ENCODE data around the gene CRNN. TPM values are rescaled to one million over a fixed set of nuclear protein-coding genes. Genes with fewer than 3 reads are reported as not detected.

Gene CRNN
- total RNA-seq, 2 donors from 2014 or later: 0.62 TPM; not detected in 1

DNA sequence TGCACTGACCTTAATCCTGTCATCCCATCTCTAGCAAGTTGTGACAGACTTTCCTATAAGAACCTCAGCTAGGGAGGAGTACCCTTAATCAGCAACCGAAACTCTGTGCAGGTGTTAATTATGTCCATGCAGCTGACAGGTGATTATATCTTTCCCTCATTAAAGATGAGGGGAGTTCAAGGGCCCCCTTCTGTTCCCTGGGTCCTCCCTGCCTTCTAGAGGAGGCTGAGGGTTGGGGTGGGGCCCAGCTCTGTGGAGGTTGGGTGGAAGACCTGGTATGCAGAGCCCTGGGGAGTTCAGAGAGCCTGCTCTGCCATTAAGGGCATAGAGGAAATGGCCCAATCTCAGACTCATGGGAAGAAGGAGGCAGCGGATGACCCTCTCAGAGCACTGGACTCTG is 35.6 kb upstream of the CRNN start:
- no peak for TF ChIP-seq POLR2A (IDR thresholded peaks at IDR 0.05)
- no peak for TF ChIP-seq POLR2AphosphoS5 (IDR thresholded peaks at IDR 0.05)
- TF ChIP-seq, protein P1, sequence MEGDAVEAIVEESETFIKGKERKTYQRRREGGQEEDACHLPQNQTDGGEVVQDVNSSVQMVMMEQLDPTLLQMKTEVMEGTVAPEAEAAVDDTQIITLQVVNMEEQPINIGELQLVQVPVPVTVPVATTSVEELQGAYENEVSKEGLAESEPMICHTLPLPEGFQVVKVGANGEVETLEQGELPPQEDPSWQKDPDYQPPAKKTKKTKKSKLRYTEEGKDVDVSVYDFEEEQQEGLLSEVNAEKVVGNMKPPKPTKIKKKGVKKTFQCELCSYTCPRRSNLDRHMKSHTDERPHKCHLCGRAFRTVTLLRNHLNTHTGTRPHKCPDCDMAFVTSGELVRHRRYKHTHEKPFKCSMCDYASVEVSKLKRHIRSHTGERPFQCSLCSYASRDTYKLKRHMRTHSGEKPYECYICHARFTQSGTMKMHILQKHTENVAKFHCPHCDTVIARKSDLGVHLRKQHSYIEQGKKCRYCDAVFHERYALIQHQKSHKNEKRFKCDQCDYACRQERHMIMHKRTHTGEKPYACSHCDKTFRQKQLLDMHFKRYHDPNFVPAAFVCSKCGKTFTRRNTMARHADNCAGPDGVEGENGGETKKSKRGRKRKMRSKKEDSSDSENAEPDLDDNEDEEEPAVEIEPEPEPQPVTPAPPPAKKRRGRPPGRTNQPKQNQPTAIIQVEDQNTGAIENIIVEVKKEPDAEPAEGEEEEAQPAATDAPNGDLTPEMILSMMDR (IDR thresholded peaks at IDR 0.05): no peak
- Histone ChIP-seq H3K27ac (no peak overlapping the region), H3K4me1 (replicated peaks) (no peaks in the 10 kb centered on the region), H3K9me3 (no peaks in the 10 kb centered on the region), H3K36me3 (no peaks in the 10 kb centered on the region), H3K27me3 (replicated peaks; ENCODE audit: insufficient read depth) (no peaks in the 10 kb centered on the region), H3K4me3 (no peak overlapping the region)
- no peak for DNase-seq (ENCODE audit: low spot score)
- intact Hi-C loops (cut with DNase I): no loop called here
- WGBS: 85% methylated on average over 2 of the region's 2 CpGs

DNA sequence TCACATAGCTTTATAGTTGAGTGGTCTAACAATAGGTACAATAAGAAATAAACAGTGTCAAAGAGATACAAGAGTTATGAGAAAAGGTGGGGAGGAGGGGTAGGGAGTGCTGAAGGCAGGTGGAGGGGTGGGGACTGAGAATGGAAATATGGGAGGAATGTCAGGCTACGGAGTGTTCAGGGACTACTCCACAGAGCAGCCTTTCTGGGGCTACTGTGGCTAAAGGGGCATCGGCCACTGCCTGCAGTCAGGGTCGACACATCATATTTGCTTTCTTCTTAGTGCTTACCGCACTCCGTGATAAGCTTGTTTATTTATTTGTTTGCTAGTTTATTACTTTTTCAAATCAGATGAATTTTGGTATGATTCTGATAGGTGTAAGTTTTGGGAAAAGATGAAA is 34.4 kb upstream of the CRNN start:
- intact Hi-C loops (cut with DNase I): no loop called here
- no peak for DNase-seq (ENCODE audit: low spot score)
- Histone ChIP-seq H3K9me3 (no peaks in the 10 kb centered on the region), H3K27me3 (replicated peaks; ENCODE audit: insufficient read depth) (no peaks in the 10 kb centered on the region), H3K36me3 (no peaks in the 10 kb centered on the region), H3K4me1 (replicated peaks) (no peaks in the 10 kb centered on the region), H3K4me3 (no peak overlapping the region), H3K27ac (no peak overlapping the region)
- 86% methylated on average over 5 of the region's 5 CpGs for WGBS
- no peak for TF ChIP-seq POLR2AphosphoS5 (IDR thresholded peaks at IDR 0.05)
- TF ChIP-seq POLR2A (IDR thresholded peaks at IDR 0.05): no peak

DNA sequence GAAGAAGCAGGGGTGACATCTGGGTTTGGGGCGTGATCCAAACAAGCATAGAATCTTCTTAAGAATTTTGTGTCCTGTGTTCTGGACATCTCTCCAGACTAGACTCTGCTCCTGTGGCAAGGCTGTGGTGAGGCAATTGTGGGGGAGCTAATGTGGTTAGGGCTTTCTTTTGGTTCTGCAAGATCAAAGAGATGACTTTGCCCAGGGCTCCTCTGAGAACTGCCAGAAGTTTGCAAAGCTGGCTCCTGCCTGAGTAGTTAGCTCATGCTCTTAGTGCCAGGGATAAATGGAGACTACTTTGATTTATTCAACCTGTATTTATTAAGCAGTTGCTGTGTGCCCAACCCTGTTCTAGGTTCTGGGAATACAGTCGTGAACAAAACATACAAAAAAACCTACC is 34.0 kb upstream of the CRNN start:
- no peak for DNase-seq (ENCODE audit: low spot score)
- H3K4me1 ChIP-seq (replicated peaks): no peaks in the 10 kb centered on the region

DNA sequence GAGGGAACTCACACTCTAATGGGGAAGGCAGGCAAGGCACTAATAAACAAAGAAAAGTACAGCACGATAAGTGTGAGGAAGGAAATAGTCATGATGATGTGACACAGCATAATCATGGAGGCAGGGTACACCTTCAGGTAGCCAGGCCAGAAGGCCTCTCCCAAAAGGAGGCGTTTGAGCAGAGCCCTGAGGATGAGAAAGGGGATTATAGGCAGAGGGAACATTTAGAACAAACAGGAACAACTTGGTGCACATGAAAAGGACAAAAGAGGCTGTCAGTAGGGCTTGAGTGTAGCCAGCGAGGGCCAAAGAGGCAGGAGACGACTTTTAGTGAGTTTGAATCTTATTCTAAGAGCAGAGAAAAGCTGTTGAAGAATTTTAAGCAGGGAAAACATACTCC is 33.4 kb upstream of the CRNN start:
- TF ChIP-seq POLR2AphosphoS5 (IDR thresholded peaks at IDR 0.05): no peak
- no peak for TF ChIP-seq POLR2A (IDR thresholded peaks at IDR 0.05)
- TF ChIP-seq, protein P1 (IDR thresholded peaks at IDR 0.05): no peak
- intact Hi-C loops (cut with DNase I): no loop called here
- H3K27ac ChIP-seq: no peak overlapping the region
- H3K4me3 ChIP-seq: no peak overlapping the region
- WGBS: 74% methylated on average over 4 of the region's 4 CpGs
- H3K9me3 ChIP-seq: no peaks in the 10 kb centered on the region
- H3K4me1 ChIP-seq (replicated peaks): no peaks in the 10 kb centered on the region
- H3K27me3 ChIP-seq (replicated peaks; ENCODE audit: insufficient read depth): no peaks in the 10 kb centered on the region
- DNase-seq (ENCODE audit: low spot score): no peak
- H3K36me3 ChIP-seq: no peaks in the 10 kb centered on the region

More for the DNA sequence above, 34.0 kb upstream of the CRNN start:
- TF ChIP-seq POLR2AphosphoS5 (IDR thresholded peaks at IDR 0.05) (no peak), POLR2A (IDR thresholded peaks at IDR 0.05) (no peak)
- TF ChIP-seq, protein P1 (IDR thresholded peaks at IDR 0.05): no peak
- 18% methylated on average over 2 of the region's 2 CpGs for WGBS
- Histone ChIP-seq H3K27ac (no peak overlapping the region), H3K4me3 (no peak overlapping the region), H3K27me3 (replicated peaks; ENCODE audit: insufficient read depth) (no peaks in the 10 kb centered on the region), H3K9me3 (no peaks in the 10 kb centered on the region), H3K36me3 (no peaks in the 10 kb centered on the region)
- intact Hi-C loops (cut with DNase I): no loop called here

DNA sequence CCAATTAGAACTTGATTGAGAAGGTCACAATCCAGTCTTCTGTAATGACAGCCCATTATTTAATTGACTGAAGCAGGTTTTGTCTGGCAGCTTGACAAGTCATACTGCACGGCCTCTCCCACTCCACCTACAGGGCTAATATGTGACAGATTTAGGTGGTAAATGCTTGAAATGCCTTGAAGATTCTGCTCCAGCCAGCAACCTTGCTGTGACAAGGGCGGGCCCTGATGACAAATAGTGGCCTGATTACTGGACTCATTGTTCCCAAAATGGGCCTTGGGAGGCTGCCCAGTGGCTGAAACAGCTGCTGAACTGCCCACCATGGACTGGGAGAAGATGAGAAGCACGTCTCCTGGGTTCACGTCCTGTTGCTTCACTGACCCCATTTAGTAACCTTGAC is 30.0 kb upstream of the CRNN start:
- H3K4me3 ChIP-seq: no peak overlapping the region
- H3K9me3 ChIP-seq: no peaks in the 10 kb centered on the region
- 70% methylated on average over 4 of the region's 4 CpGs for WGBS
- no peaks in the 10 kb centered on the region for H3K27me3 ChIP-seq (replicated peaks; ENCODE audit: insufficient read depth)
- H3K36me3 ChIP-seq: no peaks in the 10 kb centered on the region
- no peak for DNase-seq (ENCODE audit: low spot score)
- no peaks in the 10 kb centered on the region for H3K4me1 ChIP-seq (replicated peaks)
- H3K27ac ChIP-seq: no peak overlapping the region
- intact Hi-C loops (cut with DNase I): loop anchor here (5.0 kb wide), 1 partner anchor 252 kb away; no protein-coding TSS in a partner anchor
- TF ChIP-seq POLR2AphosphoS5 (IDR thresholded peaks at IDR 0.05): no peak
- TF ChIP-seq, protein P1 (IDR thresholded peaks at IDR 0.05): no peak
- no peak for TF ChIP-seq POLR2A (IDR thresholded peaks at IDR 0.05)

Measured in prostate gland (tissue), 2 donors.